ENCODE measurements around the gene CXCL5.
"Not testable (repeated sequence)": the region's sequence is repeated elsewhere in the genome, so short reads cannot be mapped to it uniquely, and the experiment has no call there.

GRCh38 chr4:73959041-73959440 lies 39.4 kb downstream of the CXCL5 start:
- TF ChIP-seq CTCF, POLR2A (IDR thresholded peaks at IDR 0.05): not testable (repeated sequence)

Data from tibial nerve (tissue), 3 donors.